Heart left ventricle (tissue), 13 donors: ENCODE measurements around the gene RUNX3.

ENCODE experiments used
- POLR2A ChIP-seq, 2 donors: fragments of 450-650 bp; IDR thresholded peaks; one replicate each; pipeline ENCODE4 v1.6.1; 2017; ENCODE audit warnings: antibody characterized with exemption in 2 of 2, mild to moderate bottlenecking in 2 of 2, moderate library complexity in 2 of 2
- TF ChIP-seq, protein P1 (sequence below), 12 donors: fragments of 200-600 bp; sonication (generic) in 4 of 12; IDR thresholded peaks; one replicate each; pipeline versions ENCODE4 v1.5.0 to v1.8.0; 2018 to 2022; ENCODE audit warnings: antibody characterized with exemption in 12 of 12, mild to moderate bottlenecking in 5 of 12
- donor health status: ischemic (EF 13 %, LVEDD 7.1; RV severe dilation, severe dysfunction).
- donor health status: DM: no; HTN: yes; CAD: no.
- donor health status: DM: no; HTN: no; CAD: no.
- donor health status: ischemic (EF 25% LVEDD 6.9; RV normal size, moderate dysfunction).
- donor health status: ischemic (EF 25% LVEDD 5.7; RV mildly dilated, moderate dysfunction).
- donor health status: ischemic (EF 35%, LVEDD 5.7; RV mildly dilated, moderate dysfunction).
- donor health status: nonischemic (EF 11% LVEDD 7.7; RV severe dilation, severe dysfunction).
- donor health status: DM: yes; HTN: yes; CAD: no.
- donor health status: PGD.
- donor health status: ischemic (EF 29% LVEDD 5.4; RV normal size, mild dysfunction).
- donor health status: nonischemic (EF 23%, LVEDD 6.1; RV moderate dilation, normal function).

- no peak for TF ChIP-seq POLR2A (IDR thresholded peaks at IDR 0.05)
- TF ChIP-seq, protein P1, sequence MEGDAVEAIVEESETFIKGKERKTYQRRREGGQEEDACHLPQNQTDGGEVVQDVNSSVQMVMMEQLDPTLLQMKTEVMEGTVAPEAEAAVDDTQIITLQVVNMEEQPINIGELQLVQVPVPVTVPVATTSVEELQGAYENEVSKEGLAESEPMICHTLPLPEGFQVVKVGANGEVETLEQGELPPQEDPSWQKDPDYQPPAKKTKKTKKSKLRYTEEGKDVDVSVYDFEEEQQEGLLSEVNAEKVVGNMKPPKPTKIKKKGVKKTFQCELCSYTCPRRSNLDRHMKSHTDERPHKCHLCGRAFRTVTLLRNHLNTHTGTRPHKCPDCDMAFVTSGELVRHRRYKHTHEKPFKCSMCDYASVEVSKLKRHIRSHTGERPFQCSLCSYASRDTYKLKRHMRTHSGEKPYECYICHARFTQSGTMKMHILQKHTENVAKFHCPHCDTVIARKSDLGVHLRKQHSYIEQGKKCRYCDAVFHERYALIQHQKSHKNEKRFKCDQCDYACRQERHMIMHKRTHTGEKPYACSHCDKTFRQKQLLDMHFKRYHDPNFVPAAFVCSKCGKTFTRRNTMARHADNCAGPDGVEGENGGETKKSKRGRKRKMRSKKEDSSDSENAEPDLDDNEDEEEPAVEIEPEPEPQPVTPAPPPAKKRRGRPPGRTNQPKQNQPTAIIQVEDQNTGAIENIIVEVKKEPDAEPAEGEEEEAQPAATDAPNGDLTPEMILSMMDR (IDR thresholded peaks at IDR 0.05), result no peak
Measured at GRCh38 chr1:24951810-24952412, 21.8 kb upstream of the RUNX3 start.
